HG03378 (cell line): Measurements from ENCODE around the gene SHC1.
A peak's percentile ranks its signal among the peaks of the same experiment; 100 is the strongest.

Experiments used
- ATAC-seq: cut with Tn5 transposase; IDR thresholded peaks from one replicate; pipeline ENCODE4 v1.9.1; 2021; ENCODE audit warnings: mild to moderate bottlenecking, moderate library complexity; ENCODE audit not compliant: unreplicated experiment

The SHC1 gene

DNA sequence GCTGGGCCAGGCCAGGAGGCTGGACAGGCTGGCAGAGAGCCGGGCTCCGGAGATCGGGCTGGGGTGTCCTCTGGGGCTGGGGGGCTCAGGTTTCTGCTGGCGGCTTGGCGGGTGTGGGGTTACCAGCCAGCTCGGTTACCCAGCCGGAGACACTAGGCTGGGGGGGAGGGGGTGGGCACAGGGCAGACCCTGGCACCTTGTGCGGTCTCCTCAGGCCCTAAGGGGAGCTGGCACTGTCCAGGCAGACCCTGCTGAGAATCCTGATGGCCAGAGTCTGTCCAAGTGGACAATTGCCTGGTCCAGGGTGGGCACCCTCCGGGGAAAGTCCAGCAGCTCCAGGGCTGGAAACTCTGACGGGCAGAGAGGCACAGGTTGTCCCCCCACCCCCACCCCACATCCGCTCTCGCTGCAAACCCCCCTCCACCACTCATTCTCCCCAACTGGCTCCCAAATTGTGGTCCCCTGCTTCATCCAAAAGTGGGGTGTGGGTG is 38.7 kb upstream of the SHC1 start:
- ATAC-seq, result no peak

DNA sequence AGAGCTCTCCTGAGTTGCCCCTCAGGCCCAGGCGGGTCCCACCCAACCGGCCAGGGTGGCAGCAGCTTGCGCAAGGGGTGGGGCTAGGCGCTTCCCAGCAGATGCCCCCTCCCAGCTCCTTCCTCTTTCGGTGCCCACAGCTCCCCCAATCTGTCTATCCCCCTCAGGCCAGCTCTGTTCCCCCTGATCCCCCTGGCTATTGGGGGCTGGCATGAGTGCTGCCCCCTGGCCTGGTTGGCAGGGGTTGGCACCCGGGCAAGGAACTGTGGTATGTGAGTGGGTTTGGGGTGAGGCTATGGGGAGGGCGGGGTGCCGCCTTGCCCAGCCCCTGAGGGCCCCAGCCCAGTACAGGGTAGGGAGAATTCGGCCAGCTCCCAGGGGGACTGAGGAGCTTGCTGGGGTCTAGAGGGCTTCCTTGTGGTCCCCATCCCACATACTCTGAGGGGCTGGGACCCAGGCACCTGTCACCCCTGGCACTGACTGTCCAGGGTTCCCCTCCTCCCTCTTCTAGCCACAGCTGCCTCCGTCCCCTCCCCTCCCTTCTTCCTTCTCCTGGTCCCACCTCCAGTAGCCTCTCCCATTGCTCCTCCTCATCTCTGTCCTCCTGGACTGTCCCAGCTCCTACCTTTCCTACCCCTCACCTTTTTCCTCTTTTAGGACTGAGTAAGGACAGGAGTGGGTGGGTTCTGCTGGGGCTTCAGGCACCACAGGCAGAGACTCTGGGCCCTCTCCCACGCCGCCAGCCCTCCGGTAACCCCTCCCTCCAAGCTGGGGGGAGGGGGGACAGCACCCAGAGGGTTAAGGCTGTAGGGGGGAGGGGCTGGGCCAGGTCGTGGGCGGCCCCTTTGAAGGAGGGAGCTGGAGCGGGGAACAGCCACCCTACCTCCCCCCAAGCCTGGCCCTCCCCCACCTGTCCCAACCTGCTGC is 37.7 kb upstream of the SHC1 start:
- no peak for ATAC-seq

DNA sequence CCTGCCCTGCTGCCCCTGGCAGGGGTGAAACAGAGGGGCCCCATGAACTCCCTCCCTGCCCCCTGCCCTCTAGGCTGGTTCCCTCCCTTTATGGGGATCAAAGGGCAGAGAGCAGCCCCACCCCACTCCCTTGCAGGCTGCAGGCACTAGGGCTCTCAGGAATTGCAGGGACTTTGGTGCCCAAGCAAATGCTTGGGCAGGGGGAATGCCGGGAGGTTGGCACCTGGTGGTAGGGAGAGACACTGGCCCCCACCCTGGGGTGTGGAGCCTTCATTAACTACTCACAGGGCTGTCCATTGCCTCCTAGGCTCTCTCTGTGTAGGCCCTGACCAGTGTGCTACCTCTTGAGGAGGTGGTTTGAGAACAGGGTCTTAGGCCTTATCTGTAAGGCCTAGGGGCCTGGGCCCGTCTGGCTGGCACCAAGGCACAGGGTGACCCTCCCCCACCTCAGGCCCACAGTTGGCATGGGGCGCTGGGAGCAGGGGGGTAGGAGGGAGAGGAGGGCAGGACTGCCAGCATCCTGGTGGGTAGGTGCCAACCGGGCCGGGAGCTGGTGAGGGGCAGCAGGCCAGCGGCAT is 36.8 kb upstream of the SHC1 start:
- ATAC-seq, result no peak

DNA sequence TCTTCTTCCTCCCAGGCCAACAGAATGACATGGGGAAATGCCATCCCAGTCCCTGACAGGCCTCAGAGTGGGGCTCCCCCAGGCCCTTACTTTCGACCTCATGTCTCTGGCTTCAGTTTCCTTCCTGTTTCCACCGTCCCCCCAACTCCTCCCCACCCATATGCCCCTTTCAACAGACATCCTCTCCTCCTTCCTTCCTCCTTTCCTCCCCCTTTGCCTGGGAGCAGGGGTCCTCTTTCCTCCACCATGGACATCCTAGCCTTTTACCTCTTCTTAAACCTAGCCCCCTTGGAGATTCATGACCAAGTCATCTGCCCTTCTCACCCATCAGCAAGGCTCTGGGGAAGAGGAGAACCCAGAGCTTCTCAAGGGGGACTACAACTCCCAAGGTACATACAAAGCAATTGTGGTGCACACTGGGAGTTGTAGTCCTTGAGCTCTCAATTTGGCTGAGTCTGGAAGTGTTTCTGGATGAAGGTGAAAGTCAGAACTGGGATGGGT is 36.1 kb upstream of the SHC1 start:
- ATAC-seq, result no peak

DNA sequence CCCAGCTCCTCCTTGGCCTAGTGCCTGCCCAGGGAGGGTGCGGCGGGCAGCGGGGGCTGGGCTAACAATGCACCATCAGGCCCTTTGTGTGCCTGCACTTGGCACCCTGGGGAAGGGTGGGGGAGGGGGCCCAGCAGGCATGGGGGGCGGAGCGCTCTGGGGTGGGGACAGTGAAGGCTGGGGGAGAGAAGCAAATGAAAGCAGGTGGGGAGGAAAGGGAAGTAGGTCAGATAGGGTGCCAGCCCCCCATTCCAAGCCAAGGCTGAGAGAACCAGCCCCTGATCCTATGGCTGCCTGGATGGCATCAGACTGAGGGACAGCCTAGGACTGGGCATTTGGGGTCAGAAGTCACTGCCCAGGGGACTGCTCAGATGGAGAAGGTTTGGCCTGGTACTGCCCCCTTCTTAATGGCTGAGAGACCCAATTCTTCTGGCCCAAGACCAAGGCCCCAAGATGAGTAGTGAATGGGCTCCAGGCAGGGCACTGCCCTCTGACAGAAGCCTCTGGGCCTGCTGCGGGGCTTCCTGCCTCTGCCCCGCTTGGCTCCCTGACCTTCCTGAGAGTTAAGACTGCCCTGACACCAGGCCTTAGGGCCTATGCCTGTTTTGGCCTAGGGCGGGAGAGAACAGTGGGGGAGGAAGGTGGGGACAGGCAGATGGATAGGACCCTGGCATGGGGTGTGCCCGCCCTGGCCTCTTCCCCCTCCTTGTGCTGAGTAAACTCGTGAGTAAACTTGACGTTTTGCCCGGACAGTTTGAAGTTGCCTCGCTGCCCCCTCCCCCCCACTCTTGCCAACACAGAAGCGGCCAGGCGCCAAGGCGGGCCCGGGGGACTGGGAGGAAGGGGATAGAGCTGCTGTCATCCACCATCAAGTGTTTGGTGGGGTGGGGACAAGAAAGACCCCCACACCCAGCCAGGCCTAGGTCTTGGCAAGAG is 34.8 kb upstream of the SHC1 start:
- ATAC-seq, result no peak

DNA sequence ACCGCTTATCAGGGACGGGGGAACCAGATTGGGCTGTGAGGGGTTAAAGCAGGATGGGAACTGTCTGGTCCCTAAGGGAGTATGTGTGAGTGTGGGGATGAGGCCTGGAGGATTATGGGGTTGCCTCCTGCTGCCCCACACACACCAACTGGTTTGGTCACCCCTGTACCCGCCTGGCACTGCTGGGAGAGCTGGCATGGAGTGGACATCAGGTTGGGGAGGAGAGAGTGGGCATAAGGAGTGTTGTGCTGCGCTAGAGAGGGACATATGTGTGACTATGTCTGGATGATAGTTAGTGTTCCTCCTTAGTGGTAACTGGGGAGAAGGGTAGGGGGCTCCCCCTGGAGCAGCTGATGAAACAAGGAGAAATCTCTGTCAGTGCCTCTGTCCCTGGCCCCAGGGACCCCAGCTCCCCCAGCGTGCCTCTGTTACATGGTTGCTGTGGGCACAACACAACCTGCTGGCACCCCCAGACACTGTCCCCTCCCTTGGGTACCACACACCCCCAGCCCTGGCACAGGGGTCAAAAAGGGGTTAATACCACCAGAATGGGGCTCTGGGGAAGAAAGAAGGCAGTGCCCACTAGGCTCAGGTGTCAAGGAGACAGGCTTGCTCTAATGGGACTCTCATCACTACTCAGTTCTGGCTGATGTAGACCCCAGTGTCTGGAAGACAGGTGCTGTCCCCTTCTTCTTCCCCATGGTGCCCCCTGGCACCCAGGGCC is 34.0 kb upstream of the SHC1 start:
- no peak for ATAC-seq

DNA sequence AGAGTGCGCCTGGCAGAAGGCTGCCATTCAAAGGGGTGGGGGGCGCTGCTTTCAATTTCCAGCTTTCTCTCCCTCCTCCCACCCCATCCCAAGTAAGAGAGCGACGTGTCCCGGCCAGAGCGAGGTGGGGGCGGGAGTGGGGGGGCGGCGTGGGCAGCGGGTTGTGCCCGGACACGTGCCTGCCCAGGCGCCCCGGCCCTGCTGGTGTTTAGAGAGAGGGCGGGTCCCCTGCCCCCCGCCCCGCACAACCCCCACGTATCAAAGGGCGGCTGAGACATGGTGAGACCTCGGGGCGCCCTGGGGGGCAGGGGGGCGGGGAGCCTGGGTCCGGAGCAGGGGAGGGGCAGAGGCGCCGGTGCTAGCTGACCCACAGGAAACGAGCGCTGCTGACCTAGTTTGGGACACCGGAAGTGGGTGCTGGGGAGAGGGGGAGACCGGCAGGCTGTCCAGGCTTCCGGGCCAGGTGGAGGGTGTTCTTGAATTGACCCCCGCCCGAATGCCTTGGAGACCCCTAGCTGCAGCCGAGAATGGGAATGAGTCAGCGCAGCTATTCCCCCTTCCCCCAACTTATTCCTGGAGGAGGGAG is 33.3 kb upstream of the SHC1 start:
- ATAC-seq, result no peak

DNA sequence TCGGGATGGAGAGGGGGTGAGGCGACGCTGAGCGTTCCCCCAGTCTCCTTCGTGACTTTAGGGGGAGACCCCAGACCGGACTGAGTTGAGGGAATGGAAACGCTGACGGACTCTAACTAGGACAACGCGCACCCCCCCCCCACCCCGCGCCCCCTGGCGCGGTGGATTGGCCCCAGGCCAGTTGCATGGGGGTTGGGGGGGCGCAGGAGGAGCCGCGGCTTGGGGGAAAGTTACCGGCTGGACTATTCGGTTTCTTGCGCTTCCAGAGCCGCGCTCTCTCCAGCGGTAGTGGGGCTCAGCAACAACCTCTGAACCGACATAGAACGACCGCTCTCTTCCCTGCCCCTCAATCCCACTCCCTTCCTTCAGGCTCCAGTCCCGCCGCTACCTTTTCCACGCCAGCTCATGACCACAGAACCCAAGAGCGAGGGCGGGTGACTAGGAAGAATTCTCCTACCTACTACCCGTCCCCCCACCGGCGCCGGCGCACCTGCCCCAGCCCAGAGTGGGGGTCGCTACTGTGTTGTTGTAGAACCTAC is 32.7 kb upstream of the SHC1 start:
- ATAC-seq, result no peak

DNA sequence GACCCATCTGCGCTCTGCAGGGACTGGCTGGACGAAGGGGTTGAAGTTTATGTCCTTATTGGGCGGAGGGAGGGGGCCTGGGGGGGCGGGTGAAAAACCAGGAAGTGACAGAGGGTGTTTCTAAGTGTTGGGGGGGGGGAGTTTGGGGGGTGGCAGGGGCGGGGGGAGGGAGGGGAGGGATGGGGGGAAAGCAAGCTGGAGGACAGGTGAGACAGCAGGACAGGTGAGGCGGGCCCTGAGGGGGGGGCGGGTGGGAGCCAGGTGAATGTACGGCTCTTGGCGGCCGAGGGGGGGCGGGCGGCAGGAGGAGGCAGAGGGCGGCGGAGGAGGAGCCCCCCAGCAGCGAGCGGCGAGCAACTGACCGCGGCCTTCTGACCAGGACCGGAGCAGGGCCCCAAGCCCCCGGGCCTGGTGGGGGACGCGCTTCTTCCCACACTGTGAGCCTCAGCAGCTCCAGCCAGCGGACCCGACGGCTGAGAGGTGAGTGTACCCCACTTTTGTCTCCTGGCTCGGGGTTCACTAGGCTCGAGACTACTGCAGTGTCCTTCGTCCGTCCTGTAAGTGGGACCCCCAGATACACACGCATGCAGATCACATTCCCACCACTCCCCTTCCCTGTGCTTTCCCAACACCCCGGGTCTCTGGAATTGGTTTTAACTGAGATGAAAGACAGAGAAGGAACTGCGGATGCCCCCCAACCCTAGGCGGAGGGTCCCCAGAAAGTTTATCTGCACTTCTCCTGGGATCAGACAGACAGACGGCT is 32.1 kb upstream of the SHC1 start, which contains the start of gene ZBTB7B:
TSS of gene ZBTB7B (plus strand) at position 339 of the 763 bp plus-strand sequence. CDS start 11,859 bp downstream, outside the sequence.
- ATAC-seq, result no peak

DNA sequence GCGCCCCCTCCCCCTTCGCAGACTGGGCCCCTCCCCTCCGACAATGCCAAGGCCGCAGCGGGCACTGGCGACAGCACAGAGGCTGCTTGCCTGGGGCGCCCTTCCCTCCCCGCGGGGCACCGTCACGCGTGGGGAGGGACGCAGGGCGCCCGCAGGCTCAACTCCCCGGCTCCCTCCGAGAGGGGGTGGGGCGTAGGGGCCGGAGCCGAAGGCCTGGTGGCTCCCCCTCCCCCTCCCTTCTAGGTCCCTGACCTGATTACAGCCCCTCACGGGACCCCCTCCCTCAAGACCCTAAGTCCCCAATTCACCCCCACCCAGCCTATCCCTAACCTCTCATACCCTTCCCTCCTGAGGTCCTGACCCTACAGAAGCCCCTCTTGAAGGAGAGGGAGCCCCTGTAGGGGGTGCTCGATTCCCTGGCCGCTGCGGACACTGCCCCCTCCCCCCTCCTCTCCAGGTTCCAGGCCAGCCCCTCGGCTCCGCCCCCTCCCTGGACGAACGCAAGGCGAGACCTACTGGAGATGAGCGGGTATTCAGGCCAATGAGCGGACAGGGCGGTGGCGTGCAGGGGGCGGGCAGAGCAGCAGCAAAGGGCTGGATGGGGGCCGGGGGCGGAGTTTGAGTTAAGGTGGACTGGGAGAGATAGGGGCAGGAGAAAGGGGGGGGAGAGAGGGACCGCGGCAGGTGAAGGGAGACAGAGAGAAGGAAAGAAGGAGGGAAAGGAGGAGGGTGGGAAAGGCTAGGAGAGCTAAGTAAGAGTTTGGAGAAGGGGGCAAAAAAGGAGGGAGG is 31.3 kb upstream of the SHC1 start:
- ATAC-seq, result peak; percentile 49

DNA sequence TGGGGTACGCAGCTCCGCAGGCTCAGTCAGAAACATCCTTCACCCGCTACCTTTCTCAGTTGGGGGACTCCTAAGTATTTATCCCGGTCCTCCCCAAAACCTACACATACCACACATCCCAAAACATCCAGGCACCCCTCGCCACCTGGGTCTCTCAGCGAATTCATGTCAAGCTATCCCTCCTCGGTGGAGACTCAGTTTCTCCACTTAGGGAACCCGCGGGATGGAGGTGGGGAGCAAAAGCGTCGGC is 30.8 kb upstream of the SHC1 start:
- peak; percentile 23 for ATAC-seq

DNA sequence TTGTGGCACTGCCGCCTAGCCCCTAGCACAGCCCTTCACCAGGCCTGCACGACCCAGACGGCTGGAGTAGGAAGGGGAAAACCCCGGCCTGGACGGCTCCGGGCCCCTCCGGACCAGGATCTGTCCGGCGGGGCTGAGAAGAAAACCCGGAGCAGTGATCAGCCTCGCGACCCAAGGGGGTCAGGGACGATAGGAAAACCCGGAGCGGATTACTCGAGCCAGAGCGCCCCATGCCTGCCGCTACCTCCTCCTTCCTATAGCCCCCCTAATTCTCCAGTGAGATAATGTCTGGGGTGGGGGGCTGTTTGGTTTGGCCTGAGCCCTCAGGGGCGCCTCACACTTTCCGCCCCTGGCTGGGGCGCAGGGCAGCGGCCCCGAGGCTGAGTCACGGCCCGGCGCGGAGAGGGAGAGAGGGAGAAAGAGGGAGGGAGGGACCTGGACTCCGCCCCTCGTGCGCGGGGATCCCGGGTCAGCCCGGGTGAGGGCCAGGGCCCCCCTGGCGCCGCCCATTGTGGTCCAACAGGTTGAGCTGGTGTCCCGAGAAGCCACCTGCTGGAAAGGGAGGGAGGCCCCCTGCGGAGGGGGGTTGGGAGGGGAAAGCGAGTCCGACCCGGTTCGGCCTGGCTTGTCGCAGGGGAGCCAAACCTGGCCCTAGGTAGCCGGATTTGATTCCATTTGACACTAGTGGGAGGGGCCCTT is 30.3 kb upstream of the SHC1 start:
- peak; percentile 31 for ATAC-seq

DNA sequence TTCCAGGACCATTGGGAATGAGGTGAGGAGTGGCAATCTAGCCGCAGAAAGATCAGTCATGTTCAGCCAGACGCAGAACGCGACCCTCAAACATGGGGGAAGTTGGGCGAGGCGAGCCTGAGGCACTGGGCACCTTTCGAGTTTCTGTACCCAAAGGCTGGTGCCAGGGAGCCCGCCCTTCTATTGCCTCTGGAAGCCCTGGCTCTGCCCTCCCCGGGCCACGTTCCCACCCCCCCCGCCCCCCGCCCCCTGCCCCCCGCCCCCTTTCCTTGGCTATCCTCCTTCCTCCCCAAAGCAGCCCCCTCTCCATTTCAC is 29.8 kb upstream of the SHC1 start:
- ATAC-seq, result no peak

DNA sequence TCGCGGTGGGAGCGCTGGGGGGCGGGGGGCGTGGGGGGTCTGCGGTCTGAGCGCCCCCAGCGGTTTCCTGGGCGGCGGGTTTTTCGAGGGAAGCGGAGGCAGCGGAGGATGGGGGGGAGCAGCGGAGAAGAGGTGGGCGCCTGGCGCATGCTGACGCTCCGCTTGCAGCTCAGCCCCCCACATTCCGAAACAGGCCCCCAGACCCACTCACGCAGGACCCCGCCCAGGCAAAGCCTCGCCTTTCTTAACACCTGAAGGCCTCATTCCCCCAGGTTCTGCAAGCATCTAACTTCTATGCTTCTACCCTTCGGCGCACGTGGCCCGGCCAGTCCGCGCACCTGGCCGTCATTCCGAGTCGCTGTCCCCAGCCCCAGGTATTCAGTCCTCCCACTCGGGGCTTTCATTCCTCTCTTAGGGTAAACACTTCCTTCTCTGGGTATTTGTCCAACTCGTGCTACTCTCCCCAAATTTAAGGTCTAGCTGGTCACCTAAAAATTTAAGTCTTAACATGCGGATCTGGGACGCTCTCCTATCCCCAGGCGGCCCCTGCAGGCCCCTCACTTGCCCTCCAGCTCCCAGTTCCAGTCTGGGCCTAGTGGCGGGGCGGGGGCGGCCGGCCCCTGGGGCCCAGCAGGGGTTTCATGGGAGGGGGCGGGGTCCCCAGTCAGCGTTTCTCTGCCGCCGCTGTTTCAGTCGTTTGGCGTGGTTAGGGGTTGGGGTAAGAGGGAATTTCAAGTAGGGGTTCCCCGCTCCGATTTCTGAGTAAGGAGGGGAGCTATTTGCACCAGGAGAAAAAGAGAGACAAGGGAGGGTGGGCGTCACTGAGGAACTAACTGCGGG is 29.2 kb upstream of the SHC1 start:
- ATAC-seq, result no peak

DNA sequence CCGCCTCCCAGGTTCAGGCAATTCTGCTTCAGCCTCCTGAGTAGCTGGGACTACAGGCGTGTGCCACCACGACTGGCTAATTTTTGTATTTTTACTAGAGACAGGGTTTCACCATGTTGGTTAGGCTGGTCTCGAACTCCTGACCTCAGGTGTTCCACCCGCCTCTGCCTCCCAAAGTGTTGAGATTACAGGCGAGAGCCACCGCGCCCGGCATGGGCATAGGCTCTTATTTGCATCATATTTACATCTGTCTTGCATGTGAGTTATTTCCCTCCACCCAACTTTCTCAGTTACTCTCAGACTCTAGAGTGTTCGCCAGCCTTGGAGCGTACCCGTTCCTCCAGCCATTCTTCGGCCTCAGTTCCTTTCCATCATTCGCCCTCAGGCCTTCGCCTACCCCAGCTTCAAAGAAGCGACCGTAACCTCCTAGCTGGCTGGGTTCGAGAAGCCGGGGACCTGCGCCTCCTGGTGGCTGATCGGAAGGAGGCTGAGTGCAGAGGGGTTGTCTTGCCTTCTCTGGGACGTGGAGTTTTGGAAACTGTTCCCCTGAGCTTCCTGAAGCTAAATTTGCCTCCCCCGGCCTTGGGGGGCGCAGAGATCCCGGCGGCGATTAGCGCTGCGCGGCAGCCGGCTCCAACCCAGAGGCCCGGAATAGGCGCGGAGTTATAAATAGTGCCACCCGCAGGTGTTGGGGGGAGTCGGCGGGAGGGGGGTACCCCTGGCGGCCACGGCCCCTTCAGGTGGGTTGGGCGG is 28.4 kb upstream of the SHC1 start:
- ATAC-seq, result no peak

DNA sequence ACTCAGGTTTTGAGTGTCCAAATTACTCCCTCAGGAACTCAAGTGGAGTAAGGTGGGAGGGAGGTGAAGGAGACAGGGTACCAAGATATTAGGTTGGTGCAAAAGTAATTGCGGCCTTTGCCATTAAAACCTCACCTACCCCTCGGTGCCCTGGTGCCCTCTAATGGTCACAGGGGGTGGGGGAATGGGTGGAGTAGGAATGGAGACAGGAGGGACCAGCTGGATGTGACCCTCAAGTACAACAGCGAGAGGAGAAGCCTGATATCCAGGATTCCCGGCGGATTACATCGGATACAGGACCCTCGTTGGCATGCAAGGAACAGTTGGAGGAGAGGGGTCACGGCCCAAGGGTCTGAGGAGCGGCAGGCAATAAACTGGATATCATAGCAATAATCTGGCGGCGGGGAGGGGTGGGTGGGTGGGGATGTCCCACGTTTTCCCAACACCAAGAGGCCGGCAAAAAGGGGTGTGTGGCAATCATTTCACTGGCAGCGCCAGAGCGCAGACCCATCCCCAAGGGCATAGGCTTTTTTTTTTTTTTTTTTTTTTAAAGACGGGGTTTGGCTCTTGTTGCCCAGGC is 27.7 kb upstream of the SHC1 start:
- ATAC-seq, result no peak
